GM18868 (cell line): ENCODE data around the gene MFN2.
"Not testable (repeated sequence)": the region's sequence is repeated elsewhere in the genome, so short reads cannot be mapped to it uniquely, and the experiment has no call there.

Experiments used
- ATAC-seq: cut with Tn5 transposase; IDR thresholded peaks from one replicate; pipeline ENCODE4 v1.9.1; 2021; ENCODE audit warnings: mild to moderate bottlenecking, moderate library complexity; ENCODE audit not compliant: unreplicated experiment

MFN2 gene

GRCh38 chr1:11997081-11997850 is 17.0 kb downstream of the MFN2 start:
- no peak for ATAC-seq

- ATAC-seq: no peak
Observed at GRCh38 chr1:11998636-11999035, 18.4 kb downstream of the MFN2 start.

- no peak for ATAC-seq
Observed at GRCh38 chr1:11999236-11999635, 19.0 kb downstream of the MFN2 start.

- no peak for ATAC-seq
Observed at GRCh38 chr1:12001249-12001917, 21.1 kb downstream of the MFN2 start.

GRCh38 chr1:12001996-12002493 is 21.8 kb downstream of the MFN2 start:
- no peak for ATAC-seq

GRCh38 chr1:12003762-12004161 is 23.5 kb downstream of the MFN2 start:
- ATAC-seq: no peak

- ATAC-seq: no peak
Observed at GRCh38 chr1:12005488-12006166, 25.4 kb downstream of the MFN2 start.

- ATAC-seq: no peak
Observed at GRCh38 chr1:12006167-12006921, 26.1 kb downstream of the MFN2 start.

GRCh38 chr1:12007204-12007603 is 27.0 kb downstream of the MFN2 start:
- ATAC-seq: no peak

GRCh38 chr1:12008355-12008754 is 28.1 kb downstream of the MFN2 start:
- not testable (repeated sequence) for ATAC-seq

GRCh38 chr1:12009318-12009947 is 29.2 kb downstream of the MFN2 start:
- ATAC-seq: no peak

GRCh38 chr1:12010746-12011570 is 30.7 kb downstream of the MFN2 start:
- no peak for ATAC-seq

- ATAC-seq: no peak
Observed at GRCh38 chr1:12011998-12012397, 31.8 kb downstream of the MFN2 start.

- ATAC-seq: no peak
Observed at GRCh38 chr1:12012560-12013316, 32.5 kb downstream of the MFN2 start.

GRCh38 chr1:12014141-12014991 is 34.1 kb downstream of the MFN2 start:
- ATAC-seq: no peak

GRCh38 chr1:12015001-12015491 is 34.8 kb downstream of the MFN2 start:
- ATAC-seq: no peak

GRCh38 chr1:12015499-12015898 is 35.3 kb downstream of the MFN2 start:
- no peak for ATAC-seq

GRCh38 chr1:12016182-12016581 is 35.9 kb downstream of the MFN2 start:
- ATAC-seq: no peak
